HG03280 (cell line): ENCODE data around the gene ZDHHC13.

Experiments used
- ATAC-seq: cut with Tn5 transposase; IDR thresholded peaks from one replicate; pipeline ENCODE4 v1.9.1; 2021; ENCODE audit warnings: mild to moderate bottlenecking, moderate library complexity; ENCODE audit not compliant: unreplicated experiment

The ZDHHC13 gene

DNA sequence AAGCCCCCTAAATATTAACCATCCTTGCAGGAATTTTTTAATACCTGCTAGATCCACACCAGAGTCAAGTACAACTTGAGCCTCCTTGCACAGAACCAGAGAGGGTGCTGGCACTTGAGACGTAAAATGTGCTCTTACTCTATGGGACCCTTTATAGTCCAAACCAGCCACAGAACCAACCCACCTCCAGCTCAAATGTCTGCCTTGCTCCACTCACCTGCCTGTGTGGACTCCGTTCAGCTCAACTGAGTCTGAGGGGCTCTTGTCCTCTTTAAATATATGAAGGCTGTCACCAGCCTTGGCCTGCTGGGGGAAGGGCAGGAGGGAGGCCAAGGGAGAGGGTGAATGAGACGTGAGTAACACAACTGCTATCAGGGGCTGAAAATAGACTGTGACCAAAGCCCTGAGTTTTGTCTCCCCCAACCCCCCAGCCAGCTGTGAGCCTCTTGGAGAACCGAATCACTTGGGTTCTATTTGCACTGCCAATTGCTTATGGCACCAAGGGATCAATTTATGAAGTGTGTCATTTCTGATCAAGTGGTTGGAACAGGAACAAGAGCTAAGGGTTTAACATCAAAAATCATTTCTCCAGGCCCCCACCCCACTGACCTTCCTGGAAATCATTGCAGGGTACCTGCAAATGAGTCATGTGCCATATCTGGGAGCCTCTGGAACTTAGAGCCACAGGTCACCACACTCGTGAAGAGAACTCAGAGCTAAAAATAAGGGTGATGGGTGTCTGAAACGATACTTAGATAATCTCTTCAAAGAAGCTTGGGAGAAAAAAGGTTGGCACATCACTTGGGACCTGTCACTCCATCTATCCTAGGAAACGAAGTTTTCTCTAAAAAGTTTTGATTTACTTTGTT lies 85.0 kb downstream of the ZDHHC13 start, which contains the start of gene CSRP3:
TSS of gene CSRP3 (minus strand) at position 247 of the 869 bp plus-strand sequence. CDS start 9,535 bp downstream, outside the sequence.
- ATAC-seq, result no peak

DNA sequence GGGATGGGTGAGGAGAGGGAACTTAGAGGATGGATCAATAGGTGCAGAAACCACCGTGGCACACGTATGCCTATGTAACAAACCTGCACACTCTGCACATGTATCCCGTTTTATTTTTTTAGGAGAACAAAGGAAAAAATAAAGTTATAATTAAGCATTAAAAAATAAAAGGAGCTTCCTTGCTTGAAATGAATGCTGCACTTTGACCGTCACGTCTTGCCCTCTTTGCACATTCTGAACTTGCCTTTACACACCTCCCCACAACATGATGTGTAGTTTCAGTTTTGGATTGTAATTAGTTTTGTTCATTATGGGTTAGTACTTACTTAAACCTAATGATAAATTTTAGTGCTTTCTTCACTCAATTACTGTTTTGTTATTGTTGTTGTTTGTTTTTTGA lies 87.9 kb downstream of the ZDHHC13 start:
- no peak for ATAC-seq

DNA sequence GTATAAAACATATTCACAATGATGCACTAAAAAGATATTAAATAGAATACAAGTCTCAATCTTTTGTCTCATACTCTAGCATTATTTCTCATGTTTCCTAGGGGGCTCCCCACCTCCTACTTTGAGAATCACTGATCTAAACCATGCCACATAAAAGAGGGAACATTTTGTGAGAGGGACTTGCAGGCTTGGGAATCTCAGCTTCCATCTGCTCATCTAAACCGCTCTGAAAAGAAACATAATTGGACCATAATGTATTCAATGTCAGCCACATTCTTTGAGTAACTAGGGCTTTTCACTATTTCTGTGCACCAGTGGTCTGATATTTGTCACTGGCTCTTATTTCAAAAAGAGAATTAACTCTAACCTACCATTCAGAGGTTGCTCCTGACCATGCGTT lies 91.2 kb downstream of the ZDHHC13 start:
- no peak for ATAC-seq

DNA sequence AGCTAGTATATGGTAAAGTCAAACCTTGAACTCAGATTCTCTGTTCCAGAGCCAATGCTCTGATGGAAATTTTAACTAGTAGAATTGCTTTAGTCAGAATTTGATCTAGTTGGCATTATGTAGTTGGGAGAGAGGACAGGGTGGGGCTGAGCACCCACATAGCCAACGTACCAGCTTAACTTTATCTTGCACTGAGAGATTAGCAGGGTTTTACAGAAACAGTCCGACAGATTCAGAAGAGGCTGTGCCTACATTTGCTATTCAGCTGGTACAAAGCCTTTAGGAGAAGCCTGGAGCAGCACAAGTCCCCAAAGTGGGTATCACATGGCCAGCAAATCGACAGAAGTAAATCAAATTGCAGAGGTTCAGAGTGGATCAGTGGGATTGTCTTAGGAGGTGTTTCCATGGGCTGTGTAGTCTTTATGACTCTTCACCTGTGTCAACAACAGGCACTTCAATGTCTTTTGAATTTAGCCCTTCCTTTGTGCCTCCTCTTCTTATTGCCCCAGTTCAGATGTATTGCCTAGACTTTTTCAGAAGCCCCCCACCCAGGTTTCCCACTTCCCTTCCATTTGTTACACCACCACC lies 92.1 kb downstream of the ZDHHC13 start:
- ATAC-seq, result no peak

DNA sequence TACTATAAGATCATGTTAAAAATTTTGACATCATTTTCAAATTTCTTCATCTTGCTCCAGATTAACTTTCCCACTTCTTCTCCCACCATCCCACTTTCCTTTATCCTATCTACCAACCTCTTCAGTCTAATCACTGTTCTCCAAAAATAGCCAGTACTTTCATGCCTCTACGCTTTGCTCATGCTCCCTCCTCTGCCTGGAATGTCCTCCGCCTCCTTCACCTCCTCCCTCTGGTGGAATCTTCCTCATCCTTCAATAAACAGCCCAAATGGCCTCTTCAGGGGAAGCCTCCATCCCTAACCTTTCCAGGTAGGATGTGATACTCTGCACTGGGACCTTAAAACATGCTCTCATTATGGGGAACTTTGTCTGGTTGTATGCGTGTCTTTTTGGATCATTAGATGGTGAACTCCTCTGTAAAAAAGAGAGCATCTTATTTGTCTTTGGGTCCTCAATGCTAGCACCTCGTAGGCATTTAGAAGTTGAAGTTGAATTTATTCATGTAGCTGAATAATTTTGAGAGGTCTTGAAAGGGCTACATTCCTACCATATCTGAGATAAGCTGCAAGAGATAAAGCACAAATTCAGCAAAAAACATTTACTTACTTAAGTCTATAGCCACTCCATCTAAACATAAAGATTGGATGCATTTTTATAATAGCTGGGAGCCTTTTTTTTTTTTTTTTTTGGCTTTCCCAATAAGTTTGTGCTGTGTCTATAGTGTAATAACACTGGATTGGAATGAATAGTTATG lies 92.8 kb downstream of the ZDHHC13 start:
- no peak for ATAC-seq

DNA sequence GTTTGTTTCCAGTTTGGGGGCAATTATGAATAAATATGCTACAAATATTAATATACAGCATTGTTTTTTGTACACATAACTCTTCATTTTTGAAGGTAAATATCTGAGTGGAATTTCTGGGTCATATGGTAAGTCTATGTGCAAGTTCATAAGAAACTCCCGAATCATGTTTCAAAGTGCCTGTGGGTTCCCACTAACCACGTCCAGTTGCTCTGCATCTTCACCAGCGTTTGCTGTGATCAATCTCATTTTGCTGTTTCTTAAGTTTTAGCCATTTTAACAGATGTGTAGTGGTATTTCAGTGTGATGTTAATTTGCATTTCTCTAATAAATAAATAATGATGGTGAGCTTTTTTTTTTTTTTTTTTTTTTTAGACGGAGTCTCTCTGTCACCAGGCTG lies 99.1 kb downstream of the ZDHHC13 start:
- ATAC-seq, result no peak

DNA sequence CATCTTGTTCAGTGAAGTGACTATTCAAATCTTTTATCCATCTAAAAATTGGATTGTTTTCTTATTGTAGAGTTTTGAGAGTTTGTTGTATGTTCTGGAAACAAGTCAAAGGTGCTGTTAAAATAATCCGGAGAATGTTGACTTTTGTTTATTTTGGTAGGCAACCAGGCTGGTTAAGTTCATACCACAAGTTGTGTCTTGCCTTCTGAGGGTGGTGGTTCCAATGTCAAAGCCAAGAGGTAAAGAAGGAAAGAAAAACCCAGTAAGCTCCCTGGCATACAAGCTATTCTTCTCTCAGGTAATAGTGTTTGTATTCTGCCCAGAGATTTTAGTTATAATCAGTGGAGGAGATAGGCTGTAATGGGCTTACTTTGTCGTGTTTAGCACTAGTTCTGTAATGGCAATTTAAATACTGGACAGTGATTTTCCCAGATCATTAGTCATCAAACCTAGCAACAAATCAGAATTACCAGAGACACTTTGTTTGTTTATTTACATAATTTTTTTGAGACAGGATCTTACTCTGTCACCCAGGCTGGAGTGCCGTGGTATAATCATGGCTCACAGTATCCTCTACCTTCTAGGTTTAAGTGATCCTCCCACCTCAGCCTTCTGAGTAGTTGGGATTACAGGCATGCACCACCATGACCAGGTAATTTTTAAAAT lies 99.9 kb downstream of the ZDHHC13 start:
- ATAC-seq, result no peak

DNA sequence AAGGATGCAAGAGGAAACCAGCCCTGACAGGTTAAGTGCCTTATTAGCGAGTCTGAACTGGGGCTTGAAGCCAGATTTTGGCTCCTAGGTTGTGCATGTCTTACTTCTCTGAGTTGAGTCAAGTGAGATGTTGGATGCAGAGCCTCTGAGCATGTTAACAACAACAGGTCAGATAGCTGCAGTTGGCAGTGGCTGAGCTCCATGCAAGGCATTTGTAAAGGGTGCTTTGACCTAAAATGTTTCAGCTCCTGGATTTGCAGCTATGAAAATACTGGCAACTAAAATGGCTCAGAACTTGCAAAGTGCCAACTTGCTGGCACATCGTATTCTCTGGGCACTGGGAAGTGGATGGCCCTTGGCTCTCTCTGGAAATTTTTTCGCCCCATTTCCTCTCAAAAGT lies 101.2 kb downstream of the ZDHHC13 start:
- ATAC-seq, result no peak

DNA sequence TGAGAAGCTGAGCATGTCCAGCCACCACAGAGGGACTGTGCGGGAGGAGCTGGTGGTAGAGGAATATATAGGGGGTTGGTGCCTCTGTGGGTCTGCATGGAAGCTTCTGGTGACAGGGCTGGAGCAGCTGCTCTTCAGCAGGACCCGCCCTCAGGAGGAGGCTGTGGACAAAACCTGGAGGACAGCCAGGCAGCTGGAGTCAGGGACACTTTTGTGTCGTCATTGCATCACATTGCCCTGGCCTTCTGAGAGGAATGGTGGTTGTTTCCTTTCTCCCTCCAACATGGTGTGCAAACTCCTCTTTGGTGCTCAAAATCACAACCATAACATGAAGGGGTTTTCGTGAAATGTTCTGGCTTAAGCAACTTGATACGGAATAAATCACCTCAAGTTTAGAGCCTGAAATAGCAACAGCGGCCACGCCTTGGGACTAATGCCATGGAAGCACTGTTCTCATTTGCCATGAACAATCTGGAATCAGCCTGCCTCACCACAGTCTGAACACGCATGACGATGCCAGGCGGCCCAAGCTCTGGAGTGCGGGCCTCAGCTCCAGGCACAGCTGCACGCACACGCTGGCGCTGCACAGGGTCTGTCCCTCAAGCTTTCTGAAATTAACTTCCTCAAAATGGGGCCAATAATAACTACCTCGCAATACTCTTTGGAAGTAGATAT lies 102.0 kb downstream of the ZDHHC13 start:
- no peak for ATAC-seq

DNA sequence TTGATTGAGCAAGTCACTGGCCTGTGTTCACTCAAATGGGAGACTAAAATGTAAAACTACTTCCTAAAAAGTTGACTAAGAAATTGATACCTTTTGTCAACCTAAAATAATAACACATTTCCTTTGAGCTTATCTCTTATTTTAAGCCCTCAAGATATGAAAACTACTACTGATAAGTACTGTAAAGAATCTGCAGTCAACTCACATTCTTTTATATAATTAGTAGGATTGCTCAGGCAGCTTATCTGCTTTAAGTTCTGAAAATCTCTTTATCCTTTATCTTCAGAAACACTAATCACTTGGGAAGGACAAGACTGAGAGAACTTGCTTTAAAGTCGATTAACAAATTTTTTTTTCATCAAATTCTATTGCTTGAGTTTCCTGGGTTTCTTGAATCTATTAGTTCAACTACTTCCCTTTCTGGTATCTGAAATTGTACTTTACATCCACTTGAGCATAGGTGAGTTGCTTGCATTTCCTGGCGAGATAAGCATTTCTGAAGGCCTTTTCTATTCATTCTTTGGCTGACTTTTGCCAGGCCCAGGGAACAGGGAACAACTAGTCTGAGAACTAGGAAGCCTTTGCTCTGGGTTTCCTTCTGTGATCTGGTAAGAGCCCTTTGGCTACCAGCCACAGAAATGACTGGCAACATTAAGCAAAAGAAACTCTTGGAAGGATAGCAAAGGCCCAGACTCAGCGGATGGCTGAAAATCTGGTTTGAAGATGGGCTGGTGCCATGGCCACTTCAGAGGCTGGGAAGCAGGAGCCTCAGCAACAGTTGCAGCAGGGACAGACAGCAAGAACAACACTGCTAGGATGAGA lies 104.1 kb downstream of the ZDHHC13 start:
- no peak for ATAC-seq

DNA sequence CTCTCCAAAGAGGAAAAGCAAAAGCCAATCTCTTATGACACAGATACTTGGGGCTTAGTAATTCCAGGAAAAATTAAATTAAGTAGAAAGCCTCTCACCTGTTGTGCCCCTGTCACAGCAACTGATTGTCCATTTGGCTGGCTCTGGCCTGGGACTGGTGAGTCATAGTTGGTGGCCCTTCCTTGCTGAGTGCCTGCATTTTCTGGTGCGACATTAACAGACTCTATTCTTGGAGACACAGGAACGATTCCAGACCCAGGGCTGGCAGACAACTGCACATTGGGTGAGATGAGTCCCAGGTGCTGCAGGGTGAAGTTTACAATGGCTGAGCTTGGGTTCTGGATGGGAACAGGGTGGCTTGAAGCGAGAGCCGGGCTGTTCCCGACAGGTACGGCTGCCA lies 108.2 kb downstream of the ZDHHC13 start:
- ATAC-seq, result no peak

DNA sequence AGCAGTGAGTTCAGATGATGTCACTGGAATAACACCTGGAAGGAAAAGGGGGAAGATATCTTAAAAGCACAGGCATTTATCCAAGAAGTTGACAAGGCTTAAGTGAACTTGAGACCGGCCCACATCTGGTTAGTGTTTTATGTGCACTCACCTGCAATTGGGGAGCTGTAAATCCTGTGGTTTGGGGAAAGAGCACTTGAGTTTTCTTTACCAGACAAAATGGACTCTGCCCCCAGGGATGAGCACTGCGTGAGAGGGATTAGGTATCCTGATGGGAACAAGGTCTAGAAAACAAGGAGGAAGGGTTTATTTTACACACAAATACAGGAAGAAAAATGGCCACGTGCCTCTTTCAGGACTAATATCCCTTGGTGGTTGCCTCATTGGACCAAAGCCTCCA lies 108.6 kb downstream of the ZDHHC13 start:
- ATAC-seq, result no peak
